B cell (primary cell): ENCODE results near the gene CCNYL1.

Experiments
- EZH2 ChIP-seq: IDR thresholded peaks from 2 replicates; pipeline ENCODE4 v1.6.1; 2012; ENCODE audit warnings: borderline replicate concordance, low read depth, mild to moderate bottlenecking, moderate library complexity, low read length; ENCODE audit not compliant: insufficient read depth, poor library complexity, severe bottlenecking
- TF ChIP-seq, protein P1 (sequence below): fragments of 200-600 bp; IDR thresholded peaks from one replicate; pipeline ENCODE4 v1.8.0; 2022; ENCODE audit warnings: antibody characterized with exemption, mild to moderate bottlenecking

DNA sequence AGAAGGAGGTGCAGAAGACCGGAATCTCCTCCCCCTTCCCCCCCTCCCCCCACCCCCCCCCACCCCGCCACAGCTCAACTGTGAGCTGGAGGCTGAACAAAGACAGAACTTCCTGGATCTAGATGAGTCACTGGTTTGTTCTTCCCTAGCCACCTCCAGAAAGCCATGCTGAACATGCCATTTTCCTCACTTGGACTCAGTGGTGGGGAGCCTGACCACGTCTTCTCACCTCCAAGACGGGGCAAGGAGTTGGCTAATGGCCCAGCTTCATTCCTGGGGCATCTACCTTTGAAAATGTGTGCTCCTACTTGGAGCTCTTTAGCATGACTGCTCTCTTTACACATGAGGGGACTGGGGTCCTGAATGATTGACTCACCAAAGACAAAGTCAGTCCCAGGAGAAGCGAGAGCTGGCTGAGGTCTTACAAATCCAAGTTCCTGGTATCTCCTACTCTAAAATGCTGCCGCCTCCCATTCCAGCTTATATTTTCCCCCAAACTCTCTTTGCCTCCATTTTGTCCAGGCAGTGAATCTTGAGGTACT lies 80.9 kb downstream of the CCNYL1 start:
- no peak for TF ChIP-seq EZH2
- TF ChIP-seq, protein P1, sequence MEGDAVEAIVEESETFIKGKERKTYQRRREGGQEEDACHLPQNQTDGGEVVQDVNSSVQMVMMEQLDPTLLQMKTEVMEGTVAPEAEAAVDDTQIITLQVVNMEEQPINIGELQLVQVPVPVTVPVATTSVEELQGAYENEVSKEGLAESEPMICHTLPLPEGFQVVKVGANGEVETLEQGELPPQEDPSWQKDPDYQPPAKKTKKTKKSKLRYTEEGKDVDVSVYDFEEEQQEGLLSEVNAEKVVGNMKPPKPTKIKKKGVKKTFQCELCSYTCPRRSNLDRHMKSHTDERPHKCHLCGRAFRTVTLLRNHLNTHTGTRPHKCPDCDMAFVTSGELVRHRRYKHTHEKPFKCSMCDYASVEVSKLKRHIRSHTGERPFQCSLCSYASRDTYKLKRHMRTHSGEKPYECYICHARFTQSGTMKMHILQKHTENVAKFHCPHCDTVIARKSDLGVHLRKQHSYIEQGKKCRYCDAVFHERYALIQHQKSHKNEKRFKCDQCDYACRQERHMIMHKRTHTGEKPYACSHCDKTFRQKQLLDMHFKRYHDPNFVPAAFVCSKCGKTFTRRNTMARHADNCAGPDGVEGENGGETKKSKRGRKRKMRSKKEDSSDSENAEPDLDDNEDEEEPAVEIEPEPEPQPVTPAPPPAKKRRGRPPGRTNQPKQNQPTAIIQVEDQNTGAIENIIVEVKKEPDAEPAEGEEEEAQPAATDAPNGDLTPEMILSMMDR: no peak
